ENCODE results near the gene AVL9. TPM values are rescaled to one million over a fixed set of nuclear protein-coding genes. Genes with fewer than 3 reads are reported as not detected.
"Not testable (repeated sequence)": the region's sequence is repeated elsewhere in the genome, so short reads cannot be mapped to it uniquely, and the experiment has no call there.

AVL9 gene
- polyA plus RNA-seq, 4 donors, result 24.5 to 30.3 (median 29.0) TPM

DNA sequence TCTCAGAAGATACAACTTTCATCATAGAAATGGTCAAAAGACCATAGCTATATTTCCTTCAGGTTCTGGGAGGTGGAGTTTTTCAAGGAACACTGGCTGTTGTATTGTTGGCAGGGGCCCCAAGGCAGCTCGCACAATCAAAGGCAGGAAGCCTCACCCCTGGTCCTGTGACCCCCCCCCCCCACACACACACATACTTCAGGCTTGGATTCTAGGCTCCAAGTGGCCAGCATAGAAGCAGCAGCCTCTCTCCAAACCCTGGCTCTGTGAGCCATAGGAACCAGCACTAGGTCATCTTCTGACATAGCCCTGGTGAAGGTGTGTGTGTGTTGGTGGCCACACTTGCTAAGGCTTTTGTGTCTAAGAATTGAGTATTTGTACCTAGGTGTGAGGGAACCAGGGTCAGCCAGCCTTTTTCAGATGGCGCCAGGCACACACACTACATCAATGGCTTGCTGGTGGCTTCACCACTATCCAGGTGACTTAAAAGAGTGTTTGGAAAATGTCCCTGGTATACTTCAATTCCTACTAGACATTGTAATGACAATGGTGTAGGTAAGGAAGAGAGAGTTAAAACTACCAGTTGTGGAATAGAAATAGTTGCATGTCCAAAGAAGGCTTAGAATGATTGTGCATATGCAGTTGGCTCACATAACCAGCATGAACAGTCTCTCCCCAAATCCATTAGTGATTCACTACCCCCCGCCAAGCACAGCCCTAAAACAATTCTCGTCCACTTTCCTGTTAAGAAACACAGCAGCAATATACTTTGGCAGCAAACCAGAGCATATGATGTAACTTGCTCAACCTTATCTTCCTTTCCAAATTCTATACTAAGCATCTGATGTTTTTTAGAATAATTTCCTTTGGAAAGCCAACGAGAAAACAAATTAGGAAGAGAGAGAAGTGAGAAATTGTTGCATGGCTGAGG is 91.3 kb downstream of the AVL9 start:
- DNase-seq (ENCODE audit: low read depth in 4 of 4, low spot score in 3 of 4), result no peak

GRCh38 chr7:32587411-32587948 is 92.2 kb downstream of the AVL9 start:
- DNase-seq (ENCODE audit: low read depth in 4 of 4, low spot score in 3 of 4), result no peak

DNA sequence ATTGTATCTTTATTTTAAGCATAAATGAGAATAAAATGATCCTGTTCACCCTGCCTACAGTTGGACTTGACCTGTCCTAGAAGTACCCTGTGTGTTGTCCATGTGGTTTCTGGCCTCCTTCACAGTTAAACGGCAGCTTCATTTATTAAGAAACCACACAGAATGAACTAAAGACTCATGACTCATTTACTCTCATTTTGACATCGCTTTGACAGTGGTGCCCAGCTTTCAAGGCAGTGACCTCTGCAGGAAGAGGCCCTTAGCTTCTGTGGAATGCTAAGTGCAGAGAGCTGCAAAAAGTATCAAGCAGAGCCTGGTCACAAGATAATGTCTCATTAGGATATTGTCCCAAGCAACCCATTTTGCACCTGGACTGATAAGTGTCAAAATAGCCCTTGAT is 93.4 kb downstream of the AVL9 start:
- DNase-seq (ENCODE audit: low read depth in 4 of 4, low spot score in 3 of 4), result no peak

DNA sequence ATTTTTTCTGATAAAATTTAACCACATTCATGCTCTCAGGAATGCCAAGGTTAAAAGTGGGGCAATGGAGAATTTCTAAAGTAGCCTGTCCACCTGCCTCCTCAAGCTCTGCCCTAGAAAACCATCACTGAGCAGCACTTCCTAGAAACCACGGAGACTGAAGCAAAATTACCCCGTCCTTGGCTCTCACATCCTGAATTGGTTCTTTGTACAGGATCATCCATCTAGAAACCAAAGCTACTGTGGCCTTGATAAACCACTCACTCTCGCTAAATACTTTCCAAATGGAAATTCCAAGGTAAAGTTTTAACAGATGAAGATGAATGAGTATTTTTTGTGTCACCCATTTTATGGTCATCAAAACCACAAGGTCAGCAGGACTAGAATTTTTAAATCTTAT is 96.6 kb downstream of the AVL9 start:
- no peak for DNase-seq (ENCODE audit: low read depth in 4 of 4, low spot score in 3 of 4)

DNA sequence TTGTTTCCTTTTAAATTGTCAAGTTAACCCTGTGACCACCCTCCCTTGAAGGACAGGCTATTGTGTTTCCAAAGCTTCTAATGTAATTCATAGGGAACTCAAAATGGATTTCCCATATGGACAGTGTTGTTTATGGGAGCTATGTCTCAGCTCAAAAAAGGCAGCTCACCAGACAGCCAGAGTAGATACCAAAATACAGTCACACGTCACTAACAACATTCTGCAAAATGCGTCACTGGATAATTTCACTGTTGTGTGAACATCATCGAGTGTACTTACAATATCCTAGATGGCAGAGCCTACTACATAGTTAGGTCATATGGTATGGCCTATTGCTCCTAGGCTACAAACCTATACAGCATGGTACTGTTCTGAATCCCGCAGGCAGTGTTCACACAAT is 97.4 kb downstream of the AVL9 start:
- no peak for DNase-seq (ENCODE audit: low read depth in 4 of 4, low spot score in 3 of 4)

GRCh38 chr7:32594965-32595490 is 99.7 kb downstream of the AVL9 start:
- DNase-seq (ENCODE audit: low read depth in 4 of 4, low spot score in 3 of 4), result no peak

DNA sequence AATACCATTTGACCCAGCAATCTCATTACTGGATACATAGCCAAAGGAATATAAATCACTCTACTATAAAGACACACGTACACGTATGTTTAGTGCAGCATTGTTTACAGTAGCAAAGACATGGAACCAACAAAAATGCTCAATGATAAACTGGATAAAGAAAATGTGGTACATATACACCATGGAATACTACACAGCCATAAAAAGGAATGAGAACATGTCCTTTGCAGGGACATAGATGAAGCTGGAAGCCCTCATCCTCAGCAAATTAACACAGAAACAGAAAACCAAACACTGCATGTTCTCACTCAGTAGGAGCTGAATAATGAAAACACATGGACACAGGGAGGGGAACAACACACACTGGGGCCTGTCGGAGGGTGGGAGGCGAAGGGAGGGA is 105.9 kb downstream of the AVL9 start:
- not testable (repeated sequence) for DNase-seq (ENCODE audit: low read depth in 4 of 4, low spot score in 3 of 4)

DNA sequence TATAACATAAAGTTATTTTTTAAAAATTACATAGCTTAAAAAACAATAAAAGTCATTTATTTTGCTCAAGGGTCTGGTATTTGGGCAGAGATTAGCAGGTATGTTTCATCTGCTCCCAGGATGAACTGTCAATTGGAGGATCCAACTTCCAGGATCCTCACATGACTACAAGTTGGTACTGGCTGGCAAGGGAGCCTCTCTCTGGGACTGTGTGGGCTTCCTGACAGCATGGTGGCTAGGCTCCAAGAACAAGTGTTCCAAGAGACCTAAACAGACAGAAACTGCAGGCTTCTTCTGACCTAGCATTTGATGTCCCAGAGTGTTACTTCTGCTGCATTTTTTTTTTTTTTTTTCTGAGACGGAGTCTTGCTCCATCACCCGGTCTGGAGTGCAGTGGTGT is 107.2 kb downstream of the AVL9 start:
- DNase-seq (ENCODE audit: low read depth in 4 of 4, low spot score in 3 of 4), result no peak

- DNase-seq (ENCODE audit: low read depth in 4 of 4, low spot score in 3 of 4), result not testable (repeated sequence)
Observed at GRCh38 chr7:32603492-32603891, 108.2 kb downstream of the AVL9 start.

DNA sequence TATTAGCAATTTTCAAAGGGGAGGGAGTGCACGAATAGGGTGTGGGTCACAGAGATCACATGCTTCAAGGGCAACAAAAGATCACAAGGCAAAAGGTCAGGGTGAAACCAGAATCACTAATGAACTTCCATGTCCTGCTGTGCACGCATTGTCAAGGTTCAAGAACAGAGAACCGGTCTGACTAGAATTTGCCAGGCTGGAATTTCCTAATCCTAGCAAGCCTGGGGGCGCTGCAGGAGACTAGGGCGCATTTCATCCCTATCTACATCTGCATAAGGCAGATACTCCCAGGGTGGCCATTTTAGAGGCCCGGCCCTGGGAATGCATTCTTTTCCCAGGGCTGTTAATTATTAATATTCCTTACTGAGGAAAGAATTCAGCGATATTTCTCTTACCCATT is 108.8 kb downstream of the AVL9 start:
- DNase-seq (ENCODE audit: low read depth in 4 of 4, low spot score in 3 of 4), result not testable (repeated sequence)

- DNase-seq (ENCODE audit: low read depth in 4 of 4, low spot score in 3 of 4), result no peak
Observed at GRCh38 chr7:32605032-32605431, 109.7 kb downstream of the AVL9 start.

DNA sequence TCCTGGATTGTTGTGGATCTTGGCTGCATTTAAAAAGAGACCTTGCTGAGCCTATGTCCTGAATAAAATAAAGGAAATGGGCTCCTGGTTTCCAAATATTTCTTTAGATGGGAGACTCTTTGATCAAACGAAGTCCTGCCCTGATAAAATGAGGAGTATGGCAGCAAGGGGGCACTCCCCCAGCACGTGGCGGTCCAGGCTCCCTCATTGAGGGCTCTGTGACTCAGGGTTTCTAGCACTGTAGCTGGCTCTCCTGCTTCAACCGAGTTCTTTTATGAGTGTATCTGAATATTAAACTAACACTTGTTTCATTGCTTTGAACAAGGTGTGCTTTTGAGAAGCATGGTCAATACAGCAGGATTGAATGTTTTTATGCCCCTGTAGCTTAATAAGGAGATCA is 114.2 kb downstream of the AVL9 start:
- DNase-seq (ENCODE audit: low read depth in 4 of 4, low spot score in 3 of 4), result no peak

- DNase-seq (ENCODE audit: low read depth in 4 of 4, low spot score in 3 of 4), result no peak
Observed at GRCh38 chr7:32611201-32612099, 116.2 kb downstream of the AVL9 start.

DNA sequence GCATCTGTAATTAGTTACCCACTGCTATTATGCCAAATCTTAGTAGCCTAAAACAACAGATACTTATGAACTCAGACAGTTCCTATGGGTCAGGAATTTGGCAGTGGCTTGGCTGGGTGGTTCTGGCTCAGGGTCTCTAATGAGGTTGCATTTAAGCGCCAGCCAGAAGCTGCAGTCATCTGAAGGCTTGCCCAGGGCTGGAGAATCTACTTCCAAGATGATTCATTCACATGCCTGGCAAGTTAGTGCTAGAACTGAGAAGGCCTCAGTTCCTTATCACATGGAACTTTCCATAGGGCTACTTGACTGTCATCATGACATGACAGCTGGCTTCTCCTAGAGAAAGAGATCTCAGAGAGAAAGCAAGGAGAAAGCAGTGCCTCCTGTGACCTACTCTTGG is 121.3 kb downstream of the AVL9 start:
- DNase-seq (ENCODE audit: low read depth in 4 of 4, low spot score in 3 of 4), result no peak

DNA sequence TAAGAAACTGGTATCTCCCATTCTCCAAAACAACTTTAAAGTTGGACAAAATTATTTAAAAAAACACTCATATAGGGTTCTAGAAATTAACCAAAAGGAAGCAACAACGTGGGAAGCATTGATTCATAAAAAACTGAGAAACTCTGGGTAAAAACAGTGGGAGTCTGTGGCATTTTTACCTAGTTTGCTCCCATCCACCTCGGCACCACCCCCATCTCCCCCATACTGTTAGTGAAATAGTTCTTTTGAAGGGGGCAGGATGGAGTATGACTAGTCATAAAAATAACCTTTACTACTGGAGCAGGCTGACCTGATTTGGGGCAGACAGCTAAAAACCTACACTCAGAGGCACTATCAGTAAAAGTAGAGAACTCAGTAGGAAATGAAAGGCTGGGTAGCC is 123.2 kb downstream of the AVL9 start:
- no peak for DNase-seq (ENCODE audit: low read depth in 4 of 4, low spot score in 3 of 4)

DNA sequence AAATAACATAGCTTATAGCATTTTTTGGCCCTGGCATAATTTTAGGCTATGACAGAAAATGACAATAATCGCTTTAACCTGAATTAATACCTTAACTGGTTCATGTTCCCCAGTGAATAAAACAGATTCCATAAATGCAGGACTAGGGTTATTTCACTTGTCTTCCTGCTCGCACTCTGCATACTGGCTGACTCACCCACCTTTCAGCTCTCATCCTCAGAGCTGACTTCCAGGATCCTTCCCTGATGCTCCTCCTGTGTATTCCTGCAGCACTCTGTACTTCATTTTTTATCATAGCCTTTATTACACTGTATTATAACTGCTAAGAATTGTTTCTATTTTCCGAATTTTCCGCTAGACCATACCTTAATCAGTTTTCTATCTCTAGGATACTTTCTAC is 123.7 kb downstream of the AVL9 start:
- DNase-seq (ENCODE audit: low read depth in 4 of 4, low spot score in 3 of 4), result no peak

- not testable (repeated sequence) for DNase-seq (ENCODE audit: low read depth in 4 of 4, low spot score in 3 of 4)
Observed at GRCh38 chr7:32619416-32619815, 124.1 kb downstream of the AVL9 start.

- no peak for DNase-seq (ENCODE audit: low read depth in 4 of 4, low spot score in 3 of 4)
Observed at GRCh38 chr7:32631021-32631420, 135.7 kb downstream of the AVL9 start.

DNA sequence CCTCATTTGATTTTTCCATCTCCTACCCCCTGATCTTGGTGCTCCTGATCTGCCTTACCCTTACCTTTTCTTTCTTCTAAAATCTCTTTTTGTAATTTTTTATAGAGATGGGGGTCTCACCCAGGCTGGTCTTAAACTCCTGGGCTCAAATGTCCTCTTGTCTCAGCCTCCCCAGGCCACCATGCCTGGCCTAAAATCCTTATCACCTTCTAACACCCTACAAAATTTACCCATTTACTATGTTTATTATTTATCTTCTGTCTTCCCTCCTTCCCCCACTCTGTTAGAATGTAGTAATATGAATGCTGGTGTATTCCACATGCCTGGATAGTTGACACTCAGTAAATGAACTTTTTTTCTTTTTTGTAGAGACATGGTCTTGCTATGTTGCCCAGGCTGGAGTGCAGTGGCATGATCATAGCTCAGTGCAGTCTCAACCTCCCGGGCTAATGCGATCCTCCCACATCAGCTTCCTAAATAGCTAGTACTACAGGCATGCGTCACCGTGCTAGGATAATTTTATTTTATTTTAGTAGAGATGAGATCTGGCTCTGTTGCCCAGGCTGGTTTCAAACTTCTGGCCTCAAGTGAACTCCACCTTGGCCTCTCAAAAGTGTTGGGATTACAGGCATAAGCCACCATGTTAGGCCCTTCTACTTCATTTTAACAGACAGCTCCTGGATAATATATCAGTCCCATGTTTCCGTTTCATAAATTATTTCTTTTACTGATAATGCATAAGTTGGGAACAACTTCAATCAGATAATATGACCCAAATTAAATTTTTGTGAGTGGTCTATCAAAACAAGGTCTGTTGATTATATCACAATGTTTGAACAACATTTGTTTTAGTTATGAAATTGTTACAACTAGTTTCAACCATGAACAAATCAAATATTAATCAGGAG is 136.6 kb downstream of the AVL9 start:
- not testable (repeated sequence) for DNase-seq (ENCODE audit: low read depth in 4 of 4, low spot score in 3 of 4)

DNA sequence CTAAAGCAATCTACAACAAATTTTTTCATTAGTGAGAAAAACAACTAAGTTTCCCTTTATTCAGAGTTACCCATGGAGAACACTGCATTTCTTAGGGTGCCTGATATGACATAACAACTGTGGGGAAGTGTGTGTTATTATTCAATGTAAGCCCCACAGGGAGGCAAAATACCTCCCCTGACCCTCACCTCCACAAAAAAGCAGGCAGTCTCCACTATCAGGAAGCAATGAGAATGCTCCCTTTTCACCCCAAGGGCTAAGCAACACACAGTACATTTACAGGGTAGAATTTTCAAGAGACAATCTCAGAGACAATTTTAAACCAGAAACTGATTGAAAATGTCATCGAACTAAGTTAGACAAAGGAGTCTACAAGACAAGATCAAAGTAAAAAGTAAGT is 138.2 kb downstream of the AVL9 start:
- not testable (repeated sequence) for DNase-seq (ENCODE audit: low read depth in 4 of 4, low spot score in 3 of 4)
